ENCODE data around the gene PGA3.
"Not testable (repeated sequence)": the region's sequence is repeated elsewhere in the genome, so short reads cannot be mapped to it uniquely, and the experiment has no call there.

The PGA3 gene

DNA sequence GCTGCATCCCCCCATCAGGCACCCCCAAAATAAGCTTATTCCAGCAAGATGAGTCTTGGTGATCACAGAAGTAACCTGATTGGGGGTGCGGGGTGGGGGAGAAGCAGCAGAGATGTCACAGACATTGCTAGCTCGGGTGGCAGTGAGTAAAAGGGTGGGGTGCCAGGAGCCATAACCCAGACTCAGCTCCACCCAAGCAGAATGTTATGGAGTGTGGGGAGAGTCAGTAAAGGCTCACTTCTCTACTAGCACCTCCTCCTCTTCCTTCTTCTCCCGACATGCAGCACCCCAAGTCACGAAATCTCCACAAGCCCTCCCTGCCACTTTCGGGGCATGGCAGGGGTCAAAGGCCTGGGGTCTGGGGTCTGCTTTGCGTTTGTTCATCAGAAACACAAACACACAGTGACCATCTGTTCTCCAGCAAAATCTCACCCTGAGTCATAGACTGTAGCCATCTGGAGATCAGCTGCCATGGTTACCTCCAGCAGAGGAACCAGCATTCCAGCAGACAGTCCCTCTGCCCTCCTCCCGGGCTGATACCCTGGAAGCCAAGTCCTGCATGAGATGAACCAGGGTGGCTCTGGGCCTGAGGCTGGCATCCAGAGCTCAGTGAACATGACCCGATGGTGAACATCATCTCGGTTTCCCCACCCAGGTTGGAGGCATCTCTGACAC, 4.5 kb downstream of the PGA3 start:
- not testable (repeated sequence) for DNase-seq (ENCODE audit: low spot score)

DNA sequence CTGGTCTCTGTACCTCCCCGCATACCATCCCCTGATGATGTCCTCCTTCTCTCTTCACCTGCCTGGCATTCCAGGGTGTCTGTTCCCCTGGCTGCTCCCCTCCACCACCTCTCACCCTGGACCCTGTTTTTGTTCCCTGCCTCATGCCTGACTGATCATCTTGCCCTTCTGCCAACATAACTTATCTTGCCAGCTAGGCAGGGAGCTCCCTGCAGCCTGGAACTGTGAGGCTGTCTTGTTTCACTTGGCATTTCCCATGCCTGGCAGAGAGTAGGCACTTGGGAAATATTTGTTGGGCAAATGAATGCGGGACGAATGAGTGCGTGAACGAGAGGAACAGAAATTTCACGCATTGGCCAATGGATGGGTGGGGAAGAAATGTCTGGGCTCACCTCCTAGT, 7.3 kb downstream of the PGA3 start:
- not testable (repeated sequence) for DNase-seq (ENCODE audit: low spot score)

DNA sequence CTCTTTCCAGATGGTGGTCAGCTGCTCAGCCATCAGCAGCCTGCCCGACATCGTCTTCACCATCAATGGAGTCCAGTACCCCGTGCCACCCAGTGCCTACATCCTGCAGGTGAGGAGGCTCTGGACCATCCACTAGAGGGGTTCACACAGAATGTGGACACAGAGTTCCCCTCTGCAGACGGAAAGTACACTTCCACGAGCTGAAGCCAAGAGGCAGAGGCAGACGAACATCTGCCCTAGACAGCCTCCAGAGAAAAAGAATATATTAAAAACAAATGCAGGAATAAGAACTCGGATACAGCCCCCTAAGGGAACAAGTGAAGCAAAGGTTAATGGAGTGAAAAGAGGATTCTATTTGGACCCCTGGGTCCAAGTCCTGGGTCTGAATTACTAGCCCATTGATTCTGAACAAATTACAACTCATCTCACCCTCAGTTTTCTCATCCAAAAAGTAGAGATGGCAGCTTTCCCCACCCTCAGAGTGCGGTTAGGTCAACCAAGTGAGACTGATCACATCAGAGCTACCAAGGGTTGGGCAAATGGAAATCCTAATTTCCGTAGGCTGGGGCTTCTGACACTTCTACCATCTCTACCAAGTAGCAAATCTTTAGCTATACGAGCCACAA, 8.1 kb downstream of the PGA3 start:
- DNase-seq (ENCODE audit: low spot score), result not testable (repeated sequence)

DNA sequence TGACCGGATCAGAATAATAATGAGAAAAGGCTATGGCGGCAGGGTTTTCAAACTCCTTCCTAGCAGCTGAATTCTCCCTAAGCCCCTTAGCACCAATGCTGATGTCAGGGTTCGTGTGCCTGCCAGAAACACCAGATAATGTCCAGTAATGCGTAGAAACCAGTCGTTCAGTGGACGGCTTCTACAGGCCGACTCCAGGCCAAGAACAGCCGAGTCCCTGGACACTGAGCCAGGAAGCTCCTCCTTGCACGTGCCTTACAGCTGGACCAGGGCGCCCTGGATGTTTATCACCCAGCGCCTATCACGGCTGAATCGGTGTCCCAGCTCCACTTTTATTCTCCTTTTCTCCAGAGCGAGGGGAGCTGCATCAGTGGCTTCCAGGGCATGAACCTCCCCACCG, 8.9 kb downstream of the PGA3 start:
- DNase-seq (ENCODE audit: low spot score), result not testable (repeated sequence)

DNA sequence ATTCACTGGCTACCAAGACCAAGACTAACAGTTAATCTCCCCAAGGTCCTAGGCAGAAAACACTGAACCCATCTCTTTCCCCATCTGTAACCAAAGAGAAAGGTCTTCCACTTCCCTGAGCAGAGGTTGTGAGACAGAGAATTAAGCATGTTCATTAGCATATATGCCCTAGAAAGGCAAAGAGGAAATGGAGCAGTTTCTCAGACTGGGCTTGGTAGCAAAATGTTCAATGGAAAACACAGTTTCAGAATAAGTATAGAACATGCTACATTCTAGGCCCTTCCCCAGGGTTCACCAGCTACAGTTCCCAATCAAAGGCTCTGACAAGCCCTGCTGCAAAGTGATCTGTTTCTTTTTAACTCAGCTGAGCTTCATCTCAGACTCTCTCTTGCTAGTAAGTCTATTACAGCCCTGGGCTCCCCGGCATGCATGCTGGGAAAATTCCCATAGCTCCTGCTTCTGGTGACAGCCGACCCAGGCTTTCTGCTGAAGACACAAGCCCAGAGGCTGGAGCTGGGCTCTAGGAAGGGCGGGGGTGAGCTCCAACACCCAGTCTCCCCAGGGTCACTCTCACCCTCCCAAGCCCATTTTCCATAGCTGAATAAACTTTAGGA, 10.5 kb downstream of the PGA3 start:
- not testable (repeated sequence) for DNase-seq (ENCODE audit: low spot score)

DNA sequence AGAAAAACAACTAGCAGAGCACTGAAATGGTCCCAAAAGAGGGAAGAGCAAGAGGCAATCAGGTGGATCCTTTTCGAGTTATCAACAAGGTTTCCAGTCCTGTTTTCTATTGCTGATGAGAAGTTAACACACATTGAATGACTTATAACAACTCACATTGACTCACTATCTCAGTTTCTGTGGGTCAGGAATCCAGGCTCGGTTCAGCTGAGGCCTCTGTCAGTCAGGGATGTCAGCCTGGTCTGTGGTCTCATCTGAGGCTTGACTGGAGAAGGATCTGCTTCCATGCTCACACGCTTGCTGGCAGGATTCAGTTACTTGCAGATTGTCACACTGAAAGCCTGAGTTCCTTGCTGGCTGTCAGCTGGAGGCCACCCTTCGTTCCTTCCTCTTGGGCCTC, 15.0 kb downstream of the PGA3 start:
- DNase-seq (ENCODE audit: low spot score), result not testable (repeated sequence)

DNA sequence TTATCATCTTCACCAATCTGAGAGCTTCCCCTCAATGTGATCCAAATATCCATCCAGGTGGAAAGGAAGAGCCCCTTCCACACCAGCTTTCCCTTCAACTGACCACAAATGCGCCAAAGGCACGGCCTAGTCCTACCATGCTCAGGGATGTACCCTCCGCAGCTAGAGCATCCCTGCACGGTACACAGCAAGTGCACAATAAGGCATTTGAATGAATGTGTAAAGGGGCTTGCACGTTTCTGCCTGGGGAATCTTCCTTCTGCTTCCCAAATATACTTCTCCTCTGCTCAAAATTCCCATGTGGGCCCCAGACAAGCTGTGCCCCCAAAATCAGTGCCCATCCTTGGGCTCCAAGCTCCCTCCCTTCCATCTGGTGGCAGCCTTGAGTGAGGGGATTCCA, 15.7 kb downstream of the PGA3 start:
- DNase-seq (ENCODE audit: low spot score), result not testable (repeated sequence)

DNA sequence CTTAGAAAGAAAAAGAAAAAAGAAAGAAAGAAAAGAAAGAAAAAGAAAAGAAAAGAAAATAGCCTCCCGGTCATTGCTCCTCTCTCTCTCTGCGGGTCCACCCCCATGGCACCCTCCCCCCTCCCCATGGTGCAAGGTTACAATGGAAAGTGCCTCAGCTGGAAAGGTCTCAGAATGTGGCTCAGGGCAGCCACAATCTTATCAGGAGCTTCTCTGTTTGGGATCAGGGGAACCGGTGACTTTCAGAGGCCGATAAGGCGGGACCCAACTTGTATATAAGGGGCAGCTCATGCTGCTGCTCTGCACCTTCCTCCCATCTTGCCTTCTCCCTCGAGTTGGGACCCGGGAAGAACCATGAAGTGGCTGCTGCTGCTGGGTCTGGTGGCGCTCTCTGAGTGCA, 18.7 kb downstream of the PGA3 start, which contains the start of gene PGA4:
Gene PGA4, plus strand, starts transcription at position 301 of the 400 bp plus-strand sequence. Its CDS starts 54 bp downstream, at position 355.
- DNase-seq (ENCODE audit: low spot score), result not testable (repeated sequence)

DNA sequence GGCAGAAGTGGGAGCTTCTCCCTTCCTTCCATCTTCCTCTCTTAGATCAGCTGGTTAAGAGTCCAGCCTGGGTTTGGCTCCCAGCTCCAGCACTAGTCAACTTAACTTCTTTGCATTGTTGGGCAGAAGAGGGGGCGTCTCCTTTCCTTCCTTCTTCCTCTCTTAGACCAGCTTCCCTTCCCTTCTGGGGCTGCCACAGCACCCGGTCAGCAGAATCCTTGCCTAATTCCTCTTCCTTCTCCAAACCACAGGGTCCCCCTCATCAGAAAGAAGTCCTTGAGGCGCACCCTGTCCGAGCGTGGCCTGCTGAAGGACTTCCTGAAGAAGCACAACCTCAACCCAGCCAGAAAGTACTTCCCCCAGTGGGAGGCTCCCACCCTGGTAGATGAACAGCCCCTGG, 19.4 kb downstream of the PGA3 start:
- not testable (repeated sequence) for DNase-seq (ENCODE audit: low spot score)

DNA sequence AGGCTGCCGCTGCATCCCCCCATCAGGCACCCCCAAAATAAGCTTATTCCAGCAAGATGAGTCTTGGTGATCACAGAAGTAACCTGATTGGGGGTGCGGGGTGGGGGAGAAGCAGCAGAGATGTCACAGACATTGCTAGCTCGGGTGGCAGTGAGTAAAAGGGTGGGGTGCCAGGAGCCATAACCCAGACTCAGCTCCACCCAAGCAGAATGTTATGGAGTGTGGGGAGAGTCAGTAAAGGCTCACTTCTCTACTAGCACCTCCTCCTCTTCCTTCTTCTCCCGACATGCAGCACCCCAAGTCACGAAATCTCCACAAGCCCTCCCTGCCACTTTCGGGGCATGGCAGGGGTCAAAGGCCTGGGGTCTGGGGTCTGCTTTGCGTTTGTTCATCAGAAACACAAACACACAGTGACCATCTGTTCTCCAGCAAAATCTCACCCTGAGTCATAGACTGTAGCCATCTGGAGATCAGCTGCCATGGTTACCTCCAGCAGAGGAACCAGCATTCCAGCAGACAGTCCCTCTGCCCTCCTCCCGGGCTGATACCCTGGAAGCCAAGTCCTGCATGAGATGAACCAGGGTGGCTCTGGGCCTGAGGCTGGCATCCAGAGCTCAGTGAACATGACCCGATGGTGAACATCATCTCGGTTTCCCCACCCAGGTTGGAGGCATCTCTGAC, 23.3 kb downstream of the PGA3 start:
- not testable (repeated sequence) for DNase-seq (ENCODE audit: low spot score)

DNA sequence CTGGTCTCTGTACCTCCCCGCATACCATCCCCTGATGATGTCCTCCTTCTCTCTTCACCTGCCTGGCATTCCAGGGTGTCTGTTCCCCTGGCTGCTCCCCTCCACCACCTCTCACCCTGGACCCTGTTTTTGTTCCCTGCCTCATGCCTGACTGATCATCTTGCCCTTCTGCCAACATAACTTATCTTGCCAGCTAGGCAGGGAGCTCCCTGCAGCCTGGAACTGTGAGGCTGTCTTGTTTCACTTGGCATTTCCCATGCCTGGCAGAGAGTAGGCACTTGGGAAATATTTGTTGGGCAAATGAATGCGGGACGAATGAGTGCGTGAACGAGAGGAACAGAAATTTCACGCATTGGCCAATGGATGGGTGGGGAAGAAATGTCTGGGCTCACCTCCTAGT, 26.1 kb downstream of the PGA3 start:
- DNase-seq (ENCODE audit: low spot score), result not testable (repeated sequence)

DNA sequence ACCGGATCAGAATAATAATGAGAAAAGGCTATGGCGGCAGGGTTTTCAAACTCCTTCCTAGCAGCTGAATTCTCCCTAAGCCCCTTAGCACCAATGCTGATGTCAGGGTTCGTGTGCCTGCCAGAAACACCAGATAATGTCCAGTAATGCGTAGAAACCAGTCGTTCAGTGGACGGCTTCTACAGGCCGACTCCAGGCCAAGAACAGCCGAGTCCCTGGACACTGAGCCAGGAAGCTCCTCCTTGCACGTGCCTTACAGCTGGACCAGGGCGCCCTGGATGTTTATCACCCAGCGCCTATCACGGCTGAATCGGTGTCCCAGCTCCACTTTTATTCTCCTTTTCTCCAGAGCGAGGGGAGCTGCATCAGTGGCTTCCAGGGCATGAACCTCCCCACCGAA, 27.7 kb downstream of the PGA3 start:
- DNase-seq (ENCODE audit: low spot score), result not testable (repeated sequence)

DNA sequence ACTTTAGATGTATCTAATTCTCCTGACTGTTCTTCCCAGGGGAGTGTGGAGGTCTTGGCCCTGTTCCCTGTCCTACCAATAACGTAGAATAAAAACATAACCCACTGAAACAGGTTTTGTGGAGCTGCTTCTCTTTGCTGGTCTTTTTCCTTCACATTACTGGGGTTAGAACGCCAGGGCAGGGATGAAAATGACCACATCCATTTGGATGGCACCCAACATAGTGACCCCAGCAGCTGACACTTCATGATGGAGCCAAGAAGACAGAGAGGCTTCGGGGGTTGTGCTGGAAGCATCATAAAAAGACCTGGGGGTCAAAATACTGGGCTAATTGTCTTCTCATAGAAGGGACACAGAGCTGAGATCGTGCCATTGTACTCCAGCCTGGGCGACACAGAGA, 28.3 kb downstream of the PGA3 start:
- DNase-seq (ENCODE audit: low spot score), result not testable (repeated sequence)

DNA sequence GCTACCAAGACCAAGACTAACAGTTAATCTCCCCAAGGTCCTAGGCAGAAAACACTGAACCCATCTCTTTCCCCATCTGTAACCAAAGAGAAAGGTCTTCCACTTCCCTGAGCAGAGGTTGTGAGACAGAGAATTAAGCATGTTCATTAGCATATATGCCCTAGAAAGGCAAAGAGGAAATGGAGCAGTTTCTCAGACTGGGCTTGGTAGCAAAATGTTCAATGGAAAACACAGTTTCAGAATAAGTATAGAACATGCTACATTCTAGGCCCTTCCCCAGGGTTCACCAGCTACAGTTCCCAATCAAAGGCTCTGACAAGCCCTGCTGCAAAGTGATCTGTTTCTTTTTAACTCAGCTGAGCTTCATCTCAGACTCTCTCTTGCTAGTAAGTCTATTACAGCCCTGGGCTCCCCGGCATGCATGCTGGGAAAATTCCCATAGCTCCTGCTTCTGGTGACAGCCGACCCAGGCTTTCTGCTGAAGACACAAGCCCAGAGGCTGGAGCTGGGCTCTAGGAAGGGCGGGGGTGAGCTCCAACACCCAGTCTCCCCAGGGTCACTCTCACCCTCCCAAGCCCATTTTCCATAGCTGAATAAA, 29.3 kb downstream of the PGA3 start:
- DNase-seq (ENCODE audit: low spot score), result not testable (repeated sequence)

DNA sequence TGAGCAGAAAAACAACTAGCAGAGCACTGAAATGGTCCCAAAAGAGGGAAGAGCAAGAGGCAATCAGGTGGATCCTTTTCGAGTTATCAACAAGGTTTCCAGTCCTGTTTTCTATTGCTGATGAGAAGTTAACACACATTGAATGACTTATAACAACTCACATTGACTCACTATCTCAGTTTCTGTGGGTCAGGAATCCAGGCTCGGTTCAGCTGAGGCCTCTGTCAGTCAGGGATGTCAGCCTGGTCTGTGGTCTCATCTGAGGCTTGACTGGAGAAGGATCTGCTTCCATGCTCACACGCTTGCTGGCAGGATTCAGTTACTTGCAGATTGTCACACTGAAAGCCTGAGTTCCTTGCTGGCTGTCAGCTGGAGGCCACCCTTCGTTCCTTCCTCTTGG, 33.8 kb downstream of the PGA3 start:
- DNase-seq (ENCODE audit: low spot score), result not testable (repeated sequence)

DNA sequence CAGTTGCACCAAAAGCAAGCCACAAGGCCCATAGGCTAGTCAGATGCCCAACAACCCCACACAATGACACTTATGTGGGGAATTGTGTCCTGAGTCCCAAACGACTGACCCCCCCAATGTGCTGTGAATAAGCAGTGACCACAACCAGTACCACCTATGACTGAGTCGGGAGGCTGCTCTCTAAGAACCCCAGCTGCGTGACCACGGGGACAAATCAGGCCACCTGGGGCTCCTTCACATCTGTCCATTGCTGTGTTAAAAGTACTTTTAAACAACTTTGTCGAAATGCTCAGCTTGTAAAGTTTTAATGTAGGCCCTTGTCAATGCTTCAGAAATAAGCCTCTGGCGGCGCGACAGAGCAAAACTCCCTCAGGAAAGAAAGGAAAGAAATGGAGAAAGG, 37.0 kb downstream of the PGA3 start:
- not testable (repeated sequence) for DNase-seq (ENCODE audit: low spot score)

DNA sequence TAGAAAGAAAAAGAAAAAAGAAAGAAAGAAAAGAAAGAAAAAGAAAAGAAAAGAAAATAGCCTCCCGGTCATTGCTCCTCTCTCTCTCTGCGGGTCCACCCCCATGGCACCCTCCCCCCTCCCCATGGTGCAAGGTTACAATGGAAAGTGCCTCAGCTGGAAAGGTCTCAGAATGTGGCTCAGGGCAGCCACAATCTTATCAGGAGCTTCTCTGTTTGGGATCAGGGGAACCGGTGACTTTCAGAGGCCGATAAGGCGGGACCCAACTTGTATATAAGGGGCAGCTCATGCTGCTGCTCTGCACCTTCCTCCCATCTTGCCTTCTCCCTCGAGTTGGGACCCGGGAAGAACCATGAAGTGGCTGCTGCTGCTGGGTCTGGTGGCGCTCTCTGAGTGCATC, 37.6 kb downstream of the PGA3 start, which contains the start of gene PGA5:
Gene PGA5, plus strand, starts transcription at position 301 of the 400 bp plus-strand sequence. Its CDS starts 52 bp downstream, at position 353.
- not testable (repeated sequence) for DNase-seq (ENCODE audit: low spot score)

DNA sequence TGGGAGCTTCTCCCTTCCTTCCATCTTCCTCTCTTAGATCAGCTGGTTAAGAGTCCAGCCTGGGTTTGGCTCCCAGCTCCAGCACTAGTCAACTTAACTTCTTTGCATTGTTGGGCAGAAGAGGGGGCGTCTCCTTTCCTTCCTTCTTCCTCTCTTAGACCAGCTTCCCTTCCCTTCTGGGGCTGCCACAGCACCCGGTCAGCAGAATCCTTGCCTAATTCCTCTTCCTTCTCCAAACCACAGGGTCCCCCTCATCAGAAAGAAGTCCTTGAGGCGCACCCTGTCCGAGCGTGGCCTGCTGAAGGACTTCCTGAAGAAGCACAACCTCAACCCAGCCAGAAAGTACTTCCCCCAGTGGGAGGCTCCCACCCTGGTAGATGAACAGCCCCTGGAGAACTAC, 38.2 kb downstream of the PGA3 start:
- DNase-seq (ENCODE audit: low spot score), result not testable (repeated sequence)

DNA sequence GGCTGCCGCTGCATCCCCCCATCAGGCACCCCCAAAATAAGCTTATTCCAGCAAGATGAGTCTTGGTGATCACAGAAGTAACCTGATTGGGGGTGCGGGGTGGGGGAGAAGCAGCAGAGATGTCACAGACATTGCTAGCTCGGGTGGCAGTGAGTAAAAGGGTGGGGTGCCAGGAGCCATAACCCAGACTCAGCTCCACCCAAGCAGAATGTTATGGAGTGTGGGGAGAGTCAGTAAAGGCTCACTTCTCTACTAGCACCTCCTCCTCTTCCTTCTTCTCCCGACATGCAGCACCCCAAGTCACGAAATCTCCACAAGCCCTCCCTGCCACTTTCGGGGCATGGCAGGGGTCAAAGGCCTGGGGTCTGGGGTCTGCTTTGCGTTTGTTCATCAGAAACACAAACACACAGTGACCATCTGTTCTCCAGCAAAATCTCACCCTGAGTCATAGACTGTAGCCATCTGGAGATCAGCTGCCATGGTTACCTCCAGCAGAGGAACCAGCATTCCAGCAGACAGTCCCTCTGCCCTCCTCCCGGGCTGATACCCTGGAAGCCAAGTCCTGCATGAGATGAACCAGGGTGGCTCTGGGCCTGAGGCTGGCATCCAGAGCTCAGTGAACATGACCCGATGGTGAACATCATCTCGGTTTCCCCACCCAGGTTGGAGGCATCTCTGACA, 42.1 kb downstream of the PGA3 start:
- DNase-seq (ENCODE audit: low spot score), result not testable (repeated sequence)

DNA sequence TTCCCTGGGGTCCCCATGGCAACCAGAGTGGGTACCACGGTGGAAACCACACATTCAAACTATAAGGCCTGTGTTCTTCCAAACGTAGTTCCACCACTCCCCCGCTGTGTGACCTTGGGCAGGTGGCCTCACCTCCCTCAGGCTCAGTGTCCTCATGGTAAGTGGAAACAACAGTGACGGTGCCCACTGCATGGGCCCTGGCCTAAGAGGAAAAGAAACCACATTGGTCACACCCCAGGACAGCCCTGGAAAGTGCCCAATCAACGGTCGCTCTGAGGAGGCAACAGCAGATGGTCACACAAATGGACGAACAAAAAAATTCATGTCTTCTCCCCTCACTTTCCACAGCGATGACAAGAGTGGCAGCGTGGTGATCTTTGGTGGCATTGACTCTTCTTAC, 44.8 kb downstream of the PGA3 start:
- not testable (repeated sequence) for DNase-seq (ENCODE audit: low spot score)

DNA sequence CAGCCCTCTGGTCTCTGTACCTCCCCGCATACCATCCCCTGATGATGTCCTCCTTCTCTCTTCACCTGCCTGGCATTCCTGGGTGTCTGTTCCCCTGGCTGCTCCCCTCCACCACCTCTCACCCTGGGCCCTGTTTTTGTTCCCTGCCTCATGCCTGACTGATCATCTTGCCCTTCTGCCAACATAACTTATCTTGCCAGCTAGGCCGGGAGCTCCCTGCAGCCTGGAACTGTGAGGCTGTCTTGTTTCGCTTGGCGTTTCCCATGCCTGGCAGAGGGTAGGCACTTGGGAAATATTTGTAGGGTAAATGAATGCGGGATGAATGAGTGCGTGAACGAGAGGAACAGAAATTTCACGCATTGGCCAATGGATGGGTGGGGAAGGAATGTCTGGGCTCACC, 45.9 kb downstream of the PGA3 start:
- not testable (repeated sequence) for DNase-seq (ENCODE audit: low spot score)
